GM12864 (cell line): ENCODE data around the gene IL18BP.

Experiments used
- DNase-seq: peaks from one replicate; pipeline ENCODE4 v3.0.0-alpha.2; 2011; ENCODE audit warnings: low read depth
- H3K4me3 ChIP-seq: 2 replicates; pipeline ENCODE4 v1.5.1; 2011; ENCODE audit warnings: mild to moderate bottlenecking, low read depth, low read length, control low read depth
- TF ChIP-seq, protein P1 (sequence below): IDR thresholded peaks from 2 replicates; pipeline ENCODE4 v1.5.1; 2011; ENCODE audit warnings: low read depth, mild to moderate bottlenecking, moderate library complexity, low read length, control low read depth, inconsistent platforms; ENCODE audit errors: missing control alignments

Gene IL18BP

DNA sequence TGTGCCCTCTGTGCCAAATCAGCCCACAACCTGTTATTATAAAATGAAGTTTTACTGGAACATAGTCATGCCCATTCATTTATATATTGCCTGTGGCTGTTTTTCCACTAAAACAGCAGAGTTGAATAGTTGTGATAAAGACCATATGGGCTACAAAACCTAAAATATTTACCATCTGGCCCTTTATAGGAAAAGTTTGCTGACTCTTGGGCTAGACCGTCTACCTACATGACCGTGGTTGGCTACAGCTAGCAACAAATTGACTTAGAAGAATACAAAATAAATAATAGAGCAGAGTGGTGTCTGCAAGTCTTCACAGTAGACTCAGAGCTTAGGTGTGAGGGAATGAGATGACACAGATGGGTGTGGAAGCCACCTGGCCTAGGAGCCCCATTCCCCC is 11.2 kb upstream of the IL18BP start:
- TF ChIP-seq, protein P1, sequence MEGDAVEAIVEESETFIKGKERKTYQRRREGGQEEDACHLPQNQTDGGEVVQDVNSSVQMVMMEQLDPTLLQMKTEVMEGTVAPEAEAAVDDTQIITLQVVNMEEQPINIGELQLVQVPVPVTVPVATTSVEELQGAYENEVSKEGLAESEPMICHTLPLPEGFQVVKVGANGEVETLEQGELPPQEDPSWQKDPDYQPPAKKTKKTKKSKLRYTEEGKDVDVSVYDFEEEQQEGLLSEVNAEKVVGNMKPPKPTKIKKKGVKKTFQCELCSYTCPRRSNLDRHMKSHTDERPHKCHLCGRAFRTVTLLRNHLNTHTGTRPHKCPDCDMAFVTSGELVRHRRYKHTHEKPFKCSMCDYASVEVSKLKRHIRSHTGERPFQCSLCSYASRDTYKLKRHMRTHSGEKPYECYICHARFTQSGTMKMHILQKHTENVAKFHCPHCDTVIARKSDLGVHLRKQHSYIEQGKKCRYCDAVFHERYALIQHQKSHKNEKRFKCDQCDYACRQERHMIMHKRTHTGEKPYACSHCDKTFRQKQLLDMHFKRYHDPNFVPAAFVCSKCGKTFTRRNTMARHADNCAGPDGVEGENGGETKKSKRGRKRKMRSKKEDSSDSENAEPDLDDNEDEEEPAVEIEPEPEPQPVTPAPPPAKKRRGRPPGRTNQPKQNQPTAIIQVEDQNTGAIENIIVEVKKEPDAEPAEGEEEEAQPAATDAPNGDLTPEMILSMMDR, result no peak
- H3K4me3 ChIP-seq, result no peak overlapping the region
- no peak for DNase-seq

DNA sequence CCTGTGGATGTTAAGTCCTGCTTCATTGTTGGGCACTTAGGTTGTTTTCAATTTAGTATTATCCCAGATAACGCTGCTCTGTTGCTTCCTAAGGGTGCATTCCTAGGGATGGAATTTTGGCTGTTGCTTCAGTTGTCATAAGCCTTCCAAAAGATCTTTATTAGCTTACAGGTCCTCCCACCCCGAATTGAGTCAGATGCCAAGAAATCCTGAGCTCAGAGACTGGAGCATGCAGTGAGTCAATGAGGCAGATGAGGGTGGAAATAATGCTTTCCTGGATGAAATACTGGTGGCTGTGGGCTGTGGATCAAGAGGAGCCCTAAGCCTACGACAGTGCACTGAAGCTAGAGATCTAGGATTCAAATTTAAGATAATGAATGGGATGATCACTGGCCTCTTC is 10.7 kb upstream of the IL18BP start:
- TF ChIP-seq, protein P1, result no peak
- no peak for DNase-seq
- H3K4me3 ChIP-seq, result no peak overlapping the region

DNA sequence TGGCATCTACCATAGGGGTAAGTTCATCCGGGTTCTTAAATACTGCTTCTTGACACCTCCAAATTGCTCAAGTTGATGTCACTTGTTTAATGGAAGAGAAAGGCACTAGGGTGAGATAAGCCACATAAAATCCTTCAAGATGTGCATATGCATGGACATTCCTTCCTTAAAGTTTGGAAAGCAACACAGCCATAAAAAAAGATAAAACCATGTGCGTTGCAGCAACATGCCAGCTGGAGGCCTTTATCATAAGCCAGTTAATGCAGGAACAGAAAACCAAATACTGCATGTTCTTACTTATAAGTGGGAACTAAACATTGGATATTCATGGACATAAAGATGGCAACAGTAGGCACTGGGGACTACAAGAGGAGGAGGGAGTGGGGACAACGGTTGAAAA is 8.0 kb upstream of the IL18BP start:
- TF ChIP-seq, protein P1, result no peak
- H3K4me3 ChIP-seq, result no peak overlapping the region

DNA sequence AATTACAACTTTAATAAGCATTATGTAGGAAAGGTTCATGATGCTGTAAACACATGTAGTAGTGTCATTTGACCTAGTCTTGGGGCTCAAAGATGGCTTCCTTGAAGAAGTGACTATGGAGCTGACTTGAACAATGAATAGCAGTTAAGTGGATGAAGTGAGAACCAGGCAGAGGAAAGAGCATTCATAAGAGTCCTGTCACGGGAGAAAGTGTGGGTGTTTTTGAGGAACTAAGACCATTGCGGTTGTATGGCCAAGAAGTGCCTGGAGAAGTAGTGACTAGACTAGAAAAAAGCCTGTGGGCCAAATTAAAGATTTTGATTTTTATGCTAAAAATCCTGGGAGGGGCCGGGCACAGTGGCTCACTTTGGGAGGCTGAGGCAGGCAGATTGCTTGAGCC is 7.2 kb upstream of the IL18BP start:
- no peak overlapping the region for H3K4me3 ChIP-seq
- peak; percentile 91 for DNase-seq
- TF ChIP-seq, protein P1, result no peak

More for the DNA sequence above, 8.0 kb upstream of the IL18BP start:
- no peak for DNase-seq

DNA sequence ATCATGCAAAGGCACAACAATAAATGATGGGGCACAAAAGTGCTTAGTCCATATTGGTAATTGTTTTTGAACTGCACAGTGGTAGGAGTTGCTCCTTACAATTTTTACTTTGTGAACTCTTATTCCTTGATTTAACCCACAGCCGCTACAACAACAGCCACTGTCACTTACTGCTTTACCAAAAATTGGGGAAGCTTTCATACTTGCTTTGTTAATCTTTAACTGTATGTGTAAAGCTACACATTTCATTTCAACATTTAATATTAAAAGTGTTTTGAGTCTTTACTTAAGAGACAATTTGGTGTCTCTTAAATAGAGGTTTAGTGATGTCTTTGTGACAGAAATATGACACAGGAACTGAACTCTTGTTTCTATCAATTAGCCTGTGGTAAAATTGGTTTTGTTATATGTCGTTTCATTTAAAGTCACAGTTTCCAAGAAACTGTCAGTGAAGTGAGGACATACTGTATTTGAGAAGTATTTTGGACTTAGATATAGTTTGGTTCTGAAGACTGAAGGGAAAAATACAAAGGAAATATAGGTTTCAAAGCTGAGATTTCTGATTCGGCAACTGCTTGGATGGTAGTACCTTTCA is 6.5 kb upstream of the IL18BP start:
- TF ChIP-seq, protein P1, result no peak
- H3K4me3 ChIP-seq, result no peak overlapping the region; the same call in 1 of the 2 replicates
- DNase-seq, result no peak

DNA sequence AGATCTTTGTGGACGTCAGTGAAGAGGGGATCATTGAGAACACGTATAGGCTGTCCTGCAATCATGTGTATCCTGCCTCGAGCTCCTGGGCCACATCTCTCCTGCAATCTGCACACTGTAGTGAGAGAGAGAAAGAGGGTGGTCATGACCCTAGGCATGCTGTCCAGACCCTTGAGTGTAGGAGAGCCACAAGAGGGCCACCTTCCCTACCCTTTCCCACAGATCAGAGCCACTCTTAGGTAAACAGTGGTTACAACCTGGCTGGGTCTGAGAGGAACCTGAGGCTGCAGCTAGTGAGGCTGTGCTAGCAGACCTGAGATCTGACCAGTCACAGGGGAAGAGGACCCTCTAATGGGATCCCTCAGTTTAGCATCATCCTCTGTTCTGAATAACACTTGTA is 3.9 kb upstream of the IL18BP start:
- TF ChIP-seq, protein P1, result no peak
- no peak for DNase-seq
- no peak overlapping the region for H3K4me3 ChIP-seq

DNA sequence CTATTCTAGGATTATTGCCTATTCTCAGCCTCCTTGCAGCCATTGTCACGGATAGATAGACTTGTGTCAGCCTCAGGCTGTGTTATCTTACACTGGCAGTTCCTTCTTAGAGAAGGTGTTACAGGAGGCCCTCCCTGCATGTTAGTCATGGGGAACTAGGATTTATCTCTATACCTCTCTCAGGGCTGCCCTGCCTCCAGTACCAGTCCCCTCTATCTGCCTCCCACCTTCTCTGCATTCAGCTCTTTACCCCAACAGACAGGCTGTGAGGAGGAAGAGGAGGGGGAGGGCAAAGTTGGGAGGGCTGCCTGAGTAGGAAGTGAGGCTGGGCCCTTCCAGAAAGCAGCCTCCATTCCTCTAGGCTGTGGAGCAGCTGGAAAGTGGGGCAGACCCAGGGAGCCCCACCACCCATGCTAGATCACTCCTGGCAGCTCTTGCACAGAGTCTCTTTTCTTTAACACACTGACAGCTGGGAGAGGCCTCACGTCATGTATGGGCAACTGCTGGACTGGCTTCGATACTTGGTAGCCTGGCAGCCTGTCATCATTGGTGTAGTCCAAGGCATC is 2.9 kb upstream of the IL18BP start:
- H3K4me3 ChIP-seq, result no peak overlapping the region
- TF ChIP-seq, protein P1, result no peak
- no peak for DNase-seq
